Esophagus squamous epithelium (tissue), 4 donors: ENCODE measurements around the gene WDR33.

Experiments
- CTCF ChIP-seq, 6 experiments: fragments of 450-650 bp in 4 of 6; fragments of 200-600 bp in 2 of 6; sonication (generic) in 2 of 6; IDR thresholded peaks; one replicate each; pipeline ENCODE4 v1.5.1; 2016 to 2019; ENCODE audit warnings: antibody characterized with exemption in 6 of 6, mild to moderate bottlenecking in 4 of 6, moderate library complexity in 4 of 6
- POLR2A ChIP-seq, 4 donors: fragments of 450-650 bp; IDR thresholded peaks; one replicate each; pipeline ENCODE4 v1.6.1; 2017; ENCODE audit warnings: antibody characterized with exemption in 4 of 4, mild to moderate bottlenecking in 4 of 4, moderate library complexity in 3 of 4

- TF ChIP-seq CTCF (IDR thresholded peaks at IDR 0.05), result no peak
- TF ChIP-seq POLR2A (IDR thresholded peaks at IDR 0.05), result no peak
Observed at GRCh38 chr2:127657232-127657595, 153.8 kb downstream of the WDR33 start.
